Stimulated activated CD8-positive, alpha-beta memory T cell treated with anti-CD3 and anti-CD28 coated beads, Interleukin-7, amount 100 ng/mL, for 24 hours (primary cell): Measurements from ENCODE around the gene RXRA.

Experiments
- DNase-seq: peaks from one replicate; pipeline ENCODE4 v3.0.0-alpha.2; 2020; ENCODE audit warnings: low read depth

Gene RXRA

DNA sequence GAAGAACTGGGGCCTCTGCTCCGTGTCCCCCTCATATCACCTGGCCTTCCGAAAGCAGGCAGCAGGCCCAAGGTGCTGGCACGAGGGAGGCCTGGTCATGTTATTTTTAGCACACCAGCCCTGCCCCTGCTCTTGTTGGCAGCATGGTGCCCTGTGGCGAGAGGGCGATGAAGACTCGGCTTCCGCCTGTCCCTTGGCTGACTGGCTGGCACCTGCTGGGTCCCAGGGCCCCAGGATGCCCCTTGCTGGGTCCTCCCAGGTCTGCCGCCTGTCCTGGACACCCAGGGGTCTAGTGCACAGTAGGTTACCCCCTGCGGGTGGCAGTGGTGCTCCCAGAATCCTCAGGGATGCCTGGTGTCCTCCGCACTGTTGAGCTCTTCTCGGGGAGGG lies 77.0 kb downstream of the RXRA start:
- no peak for DNase-seq

GRCh38 chr9:134403682-134404301 lies 77.5 kb downstream of the RXRA start:
- DNase-seq: no peak

DNA sequence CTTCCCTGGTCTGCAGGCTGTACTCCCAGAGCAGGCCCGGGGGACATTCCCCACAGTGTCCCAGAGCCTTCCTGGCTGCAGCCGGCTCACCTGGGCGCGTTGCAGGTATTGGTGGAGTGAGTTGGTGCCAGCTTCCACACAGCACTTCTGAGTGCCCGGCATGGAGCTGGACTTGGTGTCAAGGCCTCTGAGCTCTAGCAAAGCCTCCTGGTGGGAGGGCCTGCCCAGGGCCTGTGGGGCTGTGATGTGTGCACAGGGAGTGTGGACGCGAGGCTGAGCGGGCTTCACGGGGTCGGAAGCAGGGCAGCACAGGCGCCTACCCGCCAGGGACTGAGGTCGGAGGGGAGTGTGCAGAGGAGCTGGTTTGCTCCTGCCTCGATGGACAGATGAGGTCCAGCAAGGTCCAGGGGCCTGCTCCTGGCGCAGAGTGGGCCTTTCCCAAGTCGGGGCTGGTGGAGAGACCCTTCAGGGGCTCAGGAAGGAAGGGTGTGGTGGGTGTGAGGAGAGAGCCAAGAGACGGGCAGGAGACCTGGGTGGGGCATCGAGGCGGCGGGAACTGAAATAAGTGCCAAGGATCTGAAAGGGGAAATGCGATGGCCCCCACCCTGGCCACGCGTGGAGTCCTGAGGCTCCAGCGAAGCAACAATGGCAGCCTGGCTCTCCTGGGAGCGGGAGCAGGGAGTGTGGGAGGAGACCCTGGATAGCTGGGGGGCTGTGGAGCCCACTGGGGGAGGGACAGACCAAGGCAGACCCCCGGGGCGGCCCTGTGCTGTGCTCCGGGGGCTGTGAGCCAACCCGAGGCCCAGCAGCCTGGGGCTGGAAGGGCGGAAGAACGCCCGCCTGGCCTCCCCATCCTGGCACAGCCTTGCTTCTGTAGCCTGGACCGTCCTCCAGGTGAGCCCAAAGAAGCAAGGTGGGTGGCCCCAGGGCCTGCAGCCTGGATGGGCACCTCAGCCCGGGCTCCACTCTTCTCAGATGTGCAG lies 78.4 kb downstream of the RXRA start:
- no peak for DNase-seq

- no peak for DNase-seq
Measured at GRCh38 chr9:134405527-134405926, 79.3 kb downstream of the RXRA start.

DNA sequence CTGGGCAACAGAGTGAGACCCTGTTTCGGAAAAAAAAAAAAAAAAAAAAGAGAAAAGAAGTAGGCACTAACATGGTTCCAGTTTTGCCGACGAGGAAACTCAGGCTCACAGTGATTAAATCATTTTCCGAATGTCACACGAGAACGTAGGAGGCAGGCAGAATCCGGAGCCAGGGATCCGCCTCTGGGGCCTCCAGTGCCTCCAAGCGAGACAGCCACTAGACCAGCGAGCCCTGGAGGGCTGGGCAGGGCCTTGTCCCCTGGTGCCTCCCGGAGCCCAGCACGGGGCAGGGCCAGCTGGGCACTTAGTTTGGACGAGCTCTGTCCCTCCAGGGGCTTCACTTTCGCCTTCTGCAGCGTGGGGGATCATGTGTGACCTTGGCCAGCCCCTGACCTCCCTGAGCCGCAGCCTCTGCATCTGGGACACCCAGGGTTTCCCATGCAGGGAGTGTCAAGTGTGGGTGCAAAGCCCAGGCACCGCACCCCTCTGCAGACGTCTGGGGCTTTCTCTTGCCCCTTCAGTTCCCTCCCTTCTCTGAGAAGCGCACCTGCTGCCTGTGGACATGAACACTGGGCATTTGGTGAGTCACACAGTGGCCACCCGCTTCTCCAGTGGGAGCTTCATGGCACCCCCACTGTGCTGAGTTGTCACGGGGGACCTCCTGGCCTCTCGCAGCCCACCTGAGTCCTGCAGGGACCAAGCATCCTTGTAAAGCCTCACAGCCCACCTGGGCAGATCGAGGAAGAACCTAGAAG lies 80.3 kb downstream of the RXRA start:
- DNase-seq: no peak

- peak; percentile 56 for DNase-seq
Measured at GRCh38 chr9:134407121-134407779, 81.0 kb downstream of the RXRA start.

GRCh38 chr9:134408389-134408788 lies 82.1 kb downstream of the RXRA start:
- DNase-seq: no peak

DNA sequence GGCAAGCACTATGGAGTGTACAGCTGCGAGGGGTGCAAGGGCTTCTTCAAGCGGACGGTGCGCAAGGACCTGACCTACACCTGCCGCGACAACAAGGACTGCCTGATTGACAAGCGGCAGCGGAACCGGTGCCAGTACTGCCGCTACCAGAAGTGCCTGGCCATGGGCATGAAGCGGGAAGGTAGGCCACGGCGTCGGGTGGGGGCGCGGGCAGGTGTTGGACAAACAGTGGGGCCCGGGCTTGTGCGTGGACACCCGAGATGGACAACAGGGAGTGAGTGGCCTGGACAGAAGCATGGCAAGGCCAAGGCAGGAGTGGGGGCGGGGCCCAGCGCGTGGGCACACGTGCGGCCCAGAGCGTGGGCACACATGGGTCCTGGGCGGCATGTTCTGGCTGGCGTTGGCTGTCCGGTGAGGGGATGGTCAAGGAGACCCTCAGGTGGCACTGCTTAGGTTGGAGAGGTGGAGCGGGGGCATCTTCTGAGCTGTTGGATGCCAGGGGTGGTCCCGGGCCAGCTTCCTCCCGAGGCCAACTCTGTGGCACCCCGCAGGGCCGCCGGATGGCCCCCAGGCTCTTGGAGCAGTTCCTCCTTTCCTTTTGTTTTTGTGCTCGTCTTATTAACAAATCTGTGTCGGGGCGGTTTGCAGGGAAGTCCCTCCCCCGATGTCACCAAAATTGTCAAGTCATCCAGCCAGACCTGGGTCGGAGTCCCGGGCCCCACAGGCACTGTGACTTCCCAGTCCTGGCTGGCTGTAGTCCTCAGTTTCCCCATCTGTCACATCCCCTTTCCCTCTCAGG lies 82.9 kb downstream of the RXRA start:
- no peak for DNase-seq

- DNase-seq: no peak
Measured at GRCh38 chr9:134410071-134410834, 84.0 kb downstream of the RXRA start.

DNA sequence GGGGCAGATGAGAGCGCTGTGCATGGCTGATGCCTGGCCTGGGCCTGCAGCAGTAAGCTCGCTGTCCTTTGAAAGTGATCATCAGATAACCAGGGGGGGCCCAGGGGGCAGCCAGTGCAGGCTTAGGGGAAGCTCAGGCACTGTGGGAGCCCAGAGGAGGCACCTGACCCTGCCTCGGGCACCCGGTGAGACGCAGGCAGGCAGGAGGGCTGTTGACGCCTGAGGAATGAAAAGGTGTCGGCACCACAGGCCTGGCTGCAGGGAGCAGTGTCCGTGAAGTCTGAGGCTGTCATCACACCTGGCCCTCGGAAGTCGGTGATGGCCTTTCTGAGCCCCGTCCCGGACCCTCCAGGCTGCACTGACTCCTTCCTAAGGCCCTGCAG lies 84.6 kb downstream of the RXRA start:
- DNase-seq: no peak

GRCh38 chr9:134411440-134412297 lies 85.4 kb downstream of the RXRA start:
- no peak for DNase-seq

DNA sequence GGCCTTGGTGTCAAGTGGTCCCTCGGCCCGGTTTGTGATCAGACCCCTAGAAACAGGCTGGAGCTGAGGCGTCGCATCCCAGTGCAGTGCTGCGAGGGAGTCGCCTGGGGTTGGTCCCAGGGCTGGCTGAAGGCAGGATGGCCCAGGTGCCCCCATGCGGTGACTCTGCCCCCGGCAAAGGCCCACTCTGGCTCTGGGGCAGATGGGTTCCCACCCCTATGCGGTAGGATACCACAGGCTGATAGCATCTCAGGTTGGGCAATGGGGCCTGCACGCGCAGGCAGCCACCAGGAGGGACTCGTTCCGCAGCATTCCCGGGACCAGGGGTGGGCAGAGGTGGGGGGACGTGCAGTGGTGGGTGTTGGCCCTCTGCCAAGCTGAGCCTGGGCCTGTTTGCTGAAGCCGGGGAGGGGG lies 86.0 kb downstream of the RXRA start:
- DNase-seq: no peak

DNA sequence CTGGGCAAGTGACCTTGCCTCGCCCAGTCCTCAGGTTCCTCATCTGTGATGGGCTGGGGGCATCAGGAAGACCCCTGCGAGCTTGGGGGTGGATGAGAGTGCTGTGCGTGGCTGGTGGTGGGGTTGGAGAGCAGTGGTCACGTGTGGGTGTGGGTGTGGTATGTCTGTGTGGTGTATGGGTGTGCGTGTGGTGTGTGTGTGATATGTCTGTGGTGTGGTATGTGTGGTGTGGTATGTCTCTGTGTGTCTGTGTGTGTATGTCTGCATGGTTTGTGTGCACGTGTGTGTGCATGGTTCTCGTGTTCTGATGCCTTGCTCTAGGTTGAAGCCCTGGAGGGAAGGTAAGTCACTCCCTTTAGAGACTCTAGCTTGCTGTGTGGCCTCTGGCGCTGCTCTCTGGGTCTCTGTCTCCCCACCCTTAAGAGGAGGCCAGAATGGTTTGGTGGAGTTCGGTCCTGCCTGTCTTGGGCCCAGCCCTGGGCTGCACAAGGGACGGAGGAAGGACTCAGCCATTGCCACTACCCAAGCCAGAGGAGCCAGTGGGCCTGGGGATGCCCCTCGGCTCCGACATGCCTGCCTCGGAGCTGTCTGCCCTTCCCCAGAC lies 87.0 kb downstream of the RXRA start:
- DNase-seq: no peak

DNA sequence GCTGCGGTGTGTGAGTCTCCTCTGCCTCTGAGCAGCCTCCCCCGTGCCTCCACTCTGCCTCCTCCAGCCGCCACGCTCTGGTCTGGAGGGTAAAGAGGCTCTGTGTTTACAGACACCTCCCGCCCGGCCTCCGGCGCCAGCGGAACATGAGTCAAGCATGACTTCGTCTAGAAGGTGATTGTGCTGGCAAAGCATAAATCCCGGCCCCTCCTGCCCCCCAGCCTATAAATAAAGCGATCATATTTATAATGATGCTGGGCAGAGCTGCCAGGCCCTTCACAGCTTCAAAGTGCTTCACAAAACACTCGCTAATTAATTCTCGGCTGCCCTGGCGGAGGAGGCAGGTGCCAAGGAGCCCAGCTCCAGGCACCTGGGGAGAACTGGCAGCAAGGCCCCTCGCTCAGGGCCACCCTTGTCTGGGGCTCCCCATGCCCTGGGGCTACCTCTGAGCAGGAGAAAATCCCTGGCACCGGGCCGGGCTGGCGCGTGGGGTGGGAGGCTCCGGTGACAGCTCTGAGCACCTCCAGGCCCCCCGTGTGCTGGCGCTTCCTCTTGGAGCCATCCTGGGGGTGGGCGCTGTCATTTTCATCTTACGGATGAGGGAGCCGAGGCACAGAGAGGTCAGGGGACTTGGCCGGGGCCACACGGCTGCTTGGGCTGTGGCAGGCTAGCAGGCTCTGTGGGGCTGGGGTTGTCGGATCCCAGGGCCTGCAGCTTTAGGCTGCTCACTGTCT lies 87.8 kb downstream of the RXRA start:
- DNase-seq: no peak

- no peak for DNase-seq
Measured at GRCh38 chr9:134414900-134415425, 88.7 kb downstream of the RXRA start.

DNA sequence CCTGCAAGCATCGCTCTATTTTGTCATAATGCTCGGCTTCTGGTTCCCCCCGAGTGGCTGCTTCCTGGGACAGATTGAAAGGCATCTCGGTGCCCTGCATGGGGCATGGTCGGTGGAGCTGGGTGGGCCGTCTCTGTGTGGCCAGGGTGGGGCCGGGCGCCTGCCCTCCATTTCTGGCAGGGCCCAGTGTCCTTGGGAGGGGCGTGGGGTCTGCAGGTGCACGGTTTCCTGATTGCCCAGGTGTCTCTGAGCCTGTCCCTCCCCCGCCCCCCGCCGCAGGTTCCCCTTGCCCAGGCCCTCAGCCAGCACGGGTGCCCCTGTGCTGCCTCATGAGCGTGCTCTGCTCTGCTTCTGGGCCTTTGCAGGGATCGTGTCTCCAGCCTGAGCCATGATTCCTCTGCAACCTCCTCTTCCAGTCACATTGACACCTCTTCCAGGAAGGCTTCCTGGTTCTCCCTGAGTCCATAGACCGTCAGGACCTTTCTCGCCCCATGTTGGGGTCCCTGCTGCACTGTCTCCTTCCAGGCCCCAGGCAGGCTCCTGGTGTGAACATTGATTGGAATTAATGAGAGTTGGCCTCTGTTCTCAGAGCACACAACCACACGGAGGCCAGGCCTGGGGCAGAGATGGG lies 90.2 kb downstream of the RXRA start:
- DNase-seq: no peak

GRCh38 chr9:134418354-134418753 lies 92.1 kb downstream of the RXRA start:
- DNase-seq: no peak
